ENCODE data around the gene FNBP1L. TPM values are rescaled to one million over a fixed set of nuclear protein-coding genes. Genes with fewer than 3 reads are reported as not detected.

FNBP1L gene
- total and polyA plus RNA-seq, 2 experiments from 2014 or later: 19.1 to 22.4 TPM

DNA sequence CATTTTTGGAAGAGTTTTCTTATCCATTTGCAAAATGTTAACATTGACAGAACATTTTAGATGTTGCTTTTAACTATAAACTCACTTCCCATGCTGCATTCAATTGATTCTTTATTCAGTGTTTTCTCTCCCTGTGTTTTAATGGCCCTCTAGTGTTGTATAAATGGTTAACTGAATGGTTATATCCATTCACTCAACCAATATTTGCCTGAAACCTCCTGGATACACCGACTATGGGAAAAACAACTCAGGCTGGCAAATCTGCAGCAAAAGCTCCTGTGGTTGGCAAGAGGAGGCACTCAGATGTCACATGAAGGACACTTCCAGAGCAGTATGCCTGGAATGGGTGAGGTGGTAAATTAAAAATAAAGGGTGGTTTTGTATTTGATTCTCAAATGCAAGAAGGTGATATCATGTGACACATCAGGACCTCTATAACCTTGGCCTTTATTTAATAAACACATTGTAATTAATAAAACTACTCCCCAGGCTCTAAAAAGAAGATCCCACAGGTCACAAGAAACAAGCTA lies 126.1 kb downstream of the FNBP1L start:
- in situ Hi-C loops (cut with MboI): no loop called here
- no peak for TF ChIP-seq EZH2 (IDR thresholded peaks at IDR 0.05; ENCODE audit: insufficient read depth, poor library complexity, severe bottlenecking)
- TF ChIP-seq EZH2phosphoT487 (IDR thresholded peaks at IDR 0.05; ENCODE audit: insufficient read depth, low read depth): no peak
- WGBS, 2 experiments (ENCODE audit: low coverage in 1 of 2, low lambda C conversion rate in 2 of 2, missing lambda C conversion rate in 2 of 2): 100% methylated on average over 1 of the region's 1 CpG
- Histone ChIP-seq H3K36me3 (ENCODE audit: low read depth) (peaks cover 84% of the 10 kb centered on the region), H3K9ac (no peak overlapping the region), H2AFZ (no peak overlapping the region), H3K9me2 (ENCODE audit: insufficient read depth) (no peaks in the 10 kb centered on the region), H3K4me1 (ENCODE audit: insufficient read depth) (no peaks in the 10 kb centered on the region), H3K4me3 (no peak overlapping the region), H3F3A (ENCODE audit: insufficient read depth) (peaks cover 51% of the 10 kb centered on the region), H3K27ac (0 out of 2 replicates have a peak overlapping the region, but pooled peaks have one; percentile 15), H4K20me1 (ENCODE audit: insufficient read depth) (no peaks in the 10 kb centered on the region), H3K79me2 (ENCODE audit: insufficient read depth) (peaks cover 96% of the 10 kb centered on the region), H3K9me3 (ENCODE audit: low read depth) (no peaks in the 10 kb centered on the region), H3K27me3 (replicated peaks; ENCODE audit: insufficient read depth) (no peaks in the 10 kb centered on the region), H3K4me2 (ENCODE audit: unreplicated experiment) (no peak overlapping the region)
- DNase-seq: no peak

GRCh38 chr1:93574511-93574910 lies 126.6 kb downstream of the FNBP1L start:
- in situ Hi-C loops (cut with MboI): no loop called here
- H3K27ac ChIP-seq: 0 out of 2 replicates have a peak overlapping the region, but pooled peaks have one; percentile 15

DNA sequence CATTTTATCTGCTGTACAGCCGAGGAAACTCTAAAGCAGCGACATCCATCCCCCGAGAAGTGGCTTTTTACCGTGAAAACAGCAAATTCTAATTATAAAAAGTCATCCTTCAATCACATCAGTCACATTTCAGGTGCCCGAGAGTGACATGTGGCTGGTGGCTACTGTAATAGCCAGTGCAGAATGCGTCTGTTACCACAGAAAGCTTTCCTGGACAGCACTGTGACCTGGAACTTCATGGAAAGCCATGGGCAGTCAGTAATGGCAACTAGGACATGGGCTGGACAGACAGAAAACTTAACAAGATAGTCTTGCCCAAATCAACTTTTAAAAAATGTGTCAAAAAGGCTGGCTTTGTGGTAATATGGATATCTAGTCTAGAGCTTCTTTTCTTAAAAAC lies 127.1 kb downstream of the FNBP1L start:
- TF ChIP-seq EZH2 (IDR thresholded peaks at IDR 0.05; ENCODE audit: insufficient read depth, poor library complexity, severe bottlenecking) (no peak), EZH2phosphoT487 (IDR thresholded peaks at IDR 0.05; ENCODE audit: insufficient read depth, low read depth) (no peak)
- Histone ChIP-seq H3K27me3 (replicated peaks; ENCODE audit: insufficient read depth) (no peaks in the 10 kb centered on the region), H3K27ac (no peak overlapping the region)

More at GRCh38 chr1:93574511-93574910, 126.6 kb downstream of the FNBP1L start:
- TF ChIP-seq EZH2phosphoT487 (IDR thresholded peaks at IDR 0.05; ENCODE audit: insufficient read depth, low read depth): no peak
- no peak for TF ChIP-seq EZH2 (IDR thresholded peaks at IDR 0.05; ENCODE audit: insufficient read depth, poor library complexity, severe bottlenecking)
- Histone ChIP-seq H3K4me3 (no peak overlapping the region), H3K79me2 (ENCODE audit: insufficient read depth) (peaks cover 96% of the 10 kb centered on the region), H3K9ac (no peak overlapping the region), H3F3A (ENCODE audit: insufficient read depth) (peaks cover 51% of the 10 kb centered on the region), H3K9me2 (ENCODE audit: insufficient read depth) (no peaks in the 10 kb centered on the region), H3K36me3 (ENCODE audit: low read depth) (peaks cover 82% of the 10 kb centered on the region), H4K20me1 (ENCODE audit: insufficient read depth) (no peaks in the 10 kb centered on the region), H3K9me3 (ENCODE audit: low read depth) (no peaks in the 10 kb centered on the region), H3K27me3 (replicated peaks; ENCODE audit: insufficient read depth) (no peaks in the 10 kb centered on the region), H2AFZ (no peak overlapping the region), H3K4me2 (ENCODE audit: unreplicated experiment) (no peak overlapping the region), H3K4me1 (ENCODE audit: insufficient read depth) (peaks cover 4% of the 10 kb centered on the region)
- WGBS, 2 experiments (ENCODE audit: low coverage in 1 of 2, low lambda C conversion rate in 2 of 2, missing lambda C conversion rate in 2 of 2): 97 to 99% methylated on average over 7 of the region's 7 CpGs
- no peak for DNase-seq

DNA sequence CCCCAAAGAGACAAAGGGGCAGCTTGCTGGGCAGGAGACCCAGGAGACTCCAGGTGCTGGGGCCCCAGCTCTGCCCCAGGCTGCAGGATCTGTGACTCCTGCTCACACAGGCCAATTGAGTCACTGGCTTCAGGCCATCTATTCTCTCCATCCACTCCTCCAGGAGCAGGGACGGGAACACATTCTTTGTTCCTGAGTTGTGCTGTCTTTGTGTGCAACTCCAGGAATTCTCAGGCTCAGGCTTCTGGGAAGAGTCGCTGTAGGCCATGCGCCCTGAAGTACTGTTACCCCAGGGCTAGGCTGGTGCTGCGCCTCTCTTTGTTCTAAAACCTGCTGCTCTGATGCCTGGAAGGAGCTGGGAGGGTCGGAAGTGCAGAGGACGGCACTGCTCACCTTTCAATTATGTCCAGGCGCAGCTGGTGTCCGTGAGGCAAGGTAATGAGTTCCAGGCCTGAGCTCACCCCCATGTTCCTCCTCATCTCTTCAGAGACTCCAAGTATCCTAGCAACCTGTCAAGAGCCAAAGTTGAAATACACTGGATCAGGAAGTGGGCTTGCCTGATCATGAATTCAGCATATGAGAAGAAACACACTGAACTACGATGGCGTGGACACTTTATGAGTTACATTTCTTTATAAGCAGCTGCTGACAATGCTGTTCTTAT lies 127.8 kb downstream of the FNBP1L start:
- H3F3A ChIP-seq (ENCODE audit: insufficient read depth): peaks cover 52% of the 10 kb centered on the region
- no peaks in the 10 kb centered on the region for H3K9me2 ChIP-seq (ENCODE audit: insufficient read depth)
- DNase-seq: no peak
- peaks cover 89% of the 10 kb centered on the region for H3K79me2 ChIP-seq (ENCODE audit: insufficient read depth)
- H3K4me2 ChIP-seq (ENCODE audit: unreplicated experiment): no peak overlapping the region
- no peak overlapping the region for H3K27ac ChIP-seq
- H3K27me3 ChIP-seq (replicated peaks; ENCODE audit: insufficient read depth): no peaks in the 10 kb centered on the region
- H3K4me1 ChIP-seq (ENCODE audit: insufficient read depth): peaks cover 15% of the 10 kb centered on the region
- no peak overlapping the region for H3K9ac ChIP-seq
- H3K36me3 ChIP-seq (ENCODE audit: low read depth): peaks cover 72% of the 10 kb centered on the region
- no peaks in the 10 kb centered on the region for H4K20me1 ChIP-seq (ENCODE audit: insufficient read depth)
- no peak for TF ChIP-seq EZH2phosphoT487 (IDR thresholded peaks at IDR 0.05; ENCODE audit: insufficient read depth, low read depth)
- no peak for TF ChIP-seq EZH2 (IDR thresholded peaks at IDR 0.05; ENCODE audit: insufficient read depth, poor library complexity, severe bottlenecking)
- H3K9me3 ChIP-seq (ENCODE audit: low read depth): no peaks in the 10 kb centered on the region
- no peak overlapping the region for H3K4me3 ChIP-seq
- in situ Hi-C loops (cut with MboI): no loop called here
- WGBS, 2 experiments (ENCODE audit: low coverage in 1 of 2, low lambda C conversion rate in 2 of 2, missing lambda C conversion rate in 2 of 2): 76 to 85% methylated on average over 10 of the region's 10 CpGs
- no peak overlapping the region for H2AFZ ChIP-seq

More for the DNA sequence above, 127.1 kb downstream of the FNBP1L start:
- in situ Hi-C loops (cut with MboI): no loop called here
- H3K79me2 ChIP-seq (ENCODE audit: insufficient read depth): peaks cover 94% of the 10 kb centered on the region
- peaks cover 51% of the 10 kb centered on the region for H3F3A ChIP-seq (ENCODE audit: insufficient read depth)
- H2AFZ ChIP-seq: no peak overlapping the region
- no peak overlapping the region for H3K9ac ChIP-seq
- H3K4me1 ChIP-seq (ENCODE audit: insufficient read depth): peaks cover 8% of the 10 kb centered on the region
- no peaks in the 10 kb centered on the region for H3K9me2 ChIP-seq (ENCODE audit: insufficient read depth)
- H3K36me3 ChIP-seq (ENCODE audit: low read depth): peaks cover 78% of the 10 kb centered on the region
- 93 to 99% methylated on average over 6 of the region's 6 CpGs for WGBS, 2 experiments (ENCODE audit: low coverage in 1 of 2, low lambda C conversion rate in 2 of 2, missing lambda C conversion rate in 2 of 2)
- H3K9me3 ChIP-seq (ENCODE audit: low read depth): no peaks in the 10 kb centered on the region
- H3K4me2 ChIP-seq (ENCODE audit: unreplicated experiment): no peak overlapping the region
- H3K4me3 ChIP-seq: no peak overlapping the region
- H4K20me1 ChIP-seq (ENCODE audit: insufficient read depth): no peaks in the 10 kb centered on the region
- DNase-seq: no peak

Data from GM23248 (cell line).